Keratinocyte (primary cell): ENCODE results near the gene KTN1. TPM values are rescaled to one million over a fixed set of nuclear protein-coding genes. Genes with fewer than 3 reads are reported as not detected.
A peak's percentile ranks its signal among the peaks of the same experiment; 100 is the strongest.

Experiments
- DNase-seq: peaks from one replicate; pipeline ENCODE4 v3.0.0-alpha.2; 2011; ENCODE audit warnings: low read depth, missing footprints, low spot score
- FAIRE-seq: peaks from 2 replicates; lab custom pipeline; 2011; peaks lifted over from hg19 to GRCh38; lab: Jason Lieb, UNC
- H2AFZ ChIP-seq: 2 replicates; pipeline ENCODE4 v1.6.0; 2012; ENCODE audit warnings: low read length, control low read depth, inconsistent platforms; ENCODE audit not compliant: control insufficient read depth
- H3K27ac ChIP-seq: 2 replicates; pipeline ENCODE4 v1.5.1; 2011; ENCODE audit warnings: low read length; ENCODE audit not compliant: control insufficient read depth, insufficient read depth
- H3K27me3 ChIP-seq: 3 replicates; pipeline ENCODE4 v1.6.0; 2011; ENCODE audit warnings: low read length; ENCODE audit not compliant: control insufficient read depth, insufficient read depth; ENCODE audit errors: extremely low read depth
- H3K36me3 ChIP-seq, 2 experiments: 2 replicates in 1 of 2; 3 replicates in 1 of 2; pipeline ENCODE4 v1.5.1; 2011; ENCODE audit warnings: low read length in 2 of 2, mild to moderate bottlenecking in 1 of 2; ENCODE audit not compliant: control insufficient read depth in 2 of 2, insufficient read depth in 2 of 2; ENCODE audit errors: extremely low read depth in 1 of 2
- H3K4me1 ChIP-seq: 3 replicates; pipeline ENCODE4 v1.5.1; 2011; ENCODE audit warnings: low read length; ENCODE audit not compliant: control insufficient read depth, insufficient read depth; ENCODE audit errors: extremely low read depth
- H3K4me2 ChIP-seq: 3 replicates; pipeline ENCODE4 v1.6.0; 2011; ENCODE audit warnings: low read depth, low read length; ENCODE audit not compliant: control insufficient read depth, insufficient read depth; ENCODE audit errors: extremely low read depth
- H3K4me3 ChIP-seq, 3 experiments: fragments of 200-600 bp in 1 of 3; sonication (generic) in 1 of 3; 2 replicates in 2 of 3; 3 replicates in 1 of 3; pipeline ENCODE4 v1.5.1; 2011 to 2016; ENCODE audit warnings: low read length in 3 of 3, mild to moderate bottlenecking in 3 of 3, control low read depth in 2 of 3, inconsistent platforms in 1 of 3, low read depth in 1 of 3, mixed read lengths in 1 of 3, mixed run types in 1 of 3, moderate library complexity in 1 of 3; ENCODE audit not compliant: control insufficient read depth in 2 of 3, insufficient read depth in 2 of 3; ENCODE audit errors: extremely low read depth in 1 of 3
- H3K79me2 ChIP-seq: 2 replicates; pipeline ENCODE4 v1.6.0; 2012; ENCODE audit warnings: low read length; ENCODE audit not compliant: control insufficient read depth, insufficient read depth
- H3K9ac ChIP-seq: 3 replicates; pipeline ENCODE4 v1.6.0; 2011; ENCODE audit warnings: low read length; ENCODE audit not compliant: control insufficient read depth, insufficient read depth; ENCODE audit errors: extremely low read depth
- H3K9me1 ChIP-seq: 3 replicates; pipeline ENCODE4 v1.6.0; 2011; ENCODE audit warnings: low read length; ENCODE audit not compliant: control insufficient read depth, insufficient read depth; ENCODE audit errors: extremely low read depth
- H3K9me3 ChIP-seq: 2 replicates; pipeline ENCODE4 v1.5.1; 2012; ENCODE audit warnings: low read depth, low read length; ENCODE audit not compliant: control insufficient read depth
- H4K20me1 ChIP-seq: 3 replicates; pipeline ENCODE4 v1.6.0; 2011; ENCODE audit warnings: low read length; ENCODE audit not compliant: control insufficient read depth, insufficient read depth; ENCODE audit errors: extremely low read depth
- EZH2 ChIP-seq: IDR thresholded peaks from one replicate; pipeline ENCODE4 v1.6.1; 2012; ENCODE audit warnings: inconsistent platforms, mild to moderate bottlenecking, low read length, moderate library complexity
- dilution Hi-C: fragments of 300-500 bp; cut with MboI; formaldehyde crosslinking; loops from one replicate; pipeline ENCODE4 v1.7.0; 2020; ENCODE audit warnings: low sequenced_read_pairs; ENCODE audit not compliant: extremely low pct_ligation_motif_present
- polyA plus RNA-seq, 5 experiments: library from polyadenylated mRNA; depleted of rRNA in 3 of 5; stranded (reverse) in 3 of 5; stranded (forward) in 1 of 5; unstranded in 1 of 5; fragments of >200 nt; gene quantifications; 1 replicate in 1 of 5; 2 replicates in 3 of 5; 3 replicates in 1 of 5; pipeline versions ENCODE4 v1.2.1 to v1.2.3, GENCODE V29; 2011 to 2012; ENCODE audit warnings: missing spikeins in 2 of 5, low read depth in 1 of 5, low replicate concordance in 1 of 5
- TF ChIP-seq, protein P1 (sequence below), 3 experiments: IDR thresholded peaks in 1 of 3; conservative IDR thresholded peaks in 1 of 3; optimal IDR thresholded peaks in 1 of 3; 2 replicates in 2 of 3; 3 replicates in 1 of 3; pipeline versions ENCODE3 to v1.5.1; 2011; ENCODE audit warnings: low read length in 3 of 3, mild to moderate bottlenecking in 3 of 3, moderate library complexity in 2 of 3, control low read depth in 1 of 3, inconsistent platforms in 1 of 3; ENCODE audit not compliant: insufficient read depth in 2 of 3; ENCODE audit errors: extremely low read depth in 1 of 3

KTN1 gene
- polyA plus RNA-seq, 1 donor (not counting 4 experiments of a cell fraction or from before 2014, with no cell fraction given), result 121 TPM

DNA sequence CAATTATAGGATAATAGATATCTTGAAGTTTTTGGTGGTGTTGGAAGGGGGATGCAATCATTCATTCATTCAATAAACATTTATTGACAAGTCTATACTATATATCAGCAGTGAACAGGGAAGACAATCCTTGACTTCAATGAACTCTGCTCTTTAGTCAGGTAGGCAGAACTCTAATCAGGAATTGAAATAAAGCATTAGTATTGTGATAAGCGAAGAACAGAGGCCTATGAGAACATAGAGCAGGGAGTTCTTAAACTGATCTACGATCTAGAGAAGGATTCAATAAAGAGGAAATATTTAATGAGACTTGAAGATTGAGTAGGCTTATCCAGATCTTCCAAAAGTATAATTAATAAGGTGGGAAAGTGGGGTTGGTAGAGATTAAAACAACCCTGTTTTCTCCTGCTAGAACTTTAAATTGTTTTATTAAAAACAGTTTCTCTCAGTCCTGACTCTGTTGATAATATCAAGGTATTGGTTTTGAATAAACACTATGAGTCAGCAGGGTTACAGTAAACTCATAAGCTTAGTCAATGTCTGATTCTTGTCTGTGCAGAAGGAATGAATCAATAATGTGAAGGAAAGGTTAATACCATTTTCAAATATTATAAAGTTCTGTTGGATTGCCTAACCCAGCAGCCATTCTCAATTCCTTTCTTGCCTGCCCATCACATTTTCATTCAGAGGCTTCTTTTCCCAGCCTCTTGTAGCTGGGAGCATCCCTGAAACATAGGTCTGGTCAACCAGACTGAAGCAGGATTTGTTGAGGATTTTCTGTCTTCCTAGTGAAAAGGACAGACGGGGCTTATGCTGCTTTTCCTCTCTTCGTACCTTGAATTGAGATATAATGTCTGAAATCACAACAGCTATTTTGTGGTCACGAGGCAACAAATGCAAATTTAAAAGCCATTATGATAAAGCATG lies 38.9 kb upstream of the KTN1 start:
- no peak for DNase-seq
- Histone ChIP-seq H3K9me1 (no peaks in the 10 kb centered on the region), H3K4me1 (peaks cover 9% of the 10 kb centered on the region), H3K27me3 (no peaks in the 10 kb centered on the region), H3K4me2 (peak overlapping the region; percentile 12), H3K9me3 (no peaks in the 10 kb centered on the region), H2AFZ (no peak overlapping the region), H4K20me1 (no peaks in the 10 kb centered on the region), H3K4me3 (no peak overlapping the region), H3K36me3 (no peaks in the 10 kb centered on the region), H3K79me2 (no peaks in the 10 kb centered on the region), H3K9ac (no peak overlapping the region), H3K27ac (no peak overlapping the region)
- TF ChIP-seq, protein P1, sequence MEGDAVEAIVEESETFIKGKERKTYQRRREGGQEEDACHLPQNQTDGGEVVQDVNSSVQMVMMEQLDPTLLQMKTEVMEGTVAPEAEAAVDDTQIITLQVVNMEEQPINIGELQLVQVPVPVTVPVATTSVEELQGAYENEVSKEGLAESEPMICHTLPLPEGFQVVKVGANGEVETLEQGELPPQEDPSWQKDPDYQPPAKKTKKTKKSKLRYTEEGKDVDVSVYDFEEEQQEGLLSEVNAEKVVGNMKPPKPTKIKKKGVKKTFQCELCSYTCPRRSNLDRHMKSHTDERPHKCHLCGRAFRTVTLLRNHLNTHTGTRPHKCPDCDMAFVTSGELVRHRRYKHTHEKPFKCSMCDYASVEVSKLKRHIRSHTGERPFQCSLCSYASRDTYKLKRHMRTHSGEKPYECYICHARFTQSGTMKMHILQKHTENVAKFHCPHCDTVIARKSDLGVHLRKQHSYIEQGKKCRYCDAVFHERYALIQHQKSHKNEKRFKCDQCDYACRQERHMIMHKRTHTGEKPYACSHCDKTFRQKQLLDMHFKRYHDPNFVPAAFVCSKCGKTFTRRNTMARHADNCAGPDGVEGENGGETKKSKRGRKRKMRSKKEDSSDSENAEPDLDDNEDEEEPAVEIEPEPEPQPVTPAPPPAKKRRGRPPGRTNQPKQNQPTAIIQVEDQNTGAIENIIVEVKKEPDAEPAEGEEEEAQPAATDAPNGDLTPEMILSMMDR (optimal IDR thresholded peaks at IDR 0.05 in 1 of 3, IDR thresholded peaks at IDR 0.05 in 1 of 3, conservative IDR thresholded peaks at IDR 0.05 in 1 of 3; ENCODE audit: extremely low read depth in 1 of 3, insufficient read depth in 2 of 3, low read length in 3 of 3), result no peak
- TF ChIP-seq EZH2, result no peak
- dilution Hi-C loops, result no loop called here
- FAIRE-seq, result peak; percentile 62

DNA sequence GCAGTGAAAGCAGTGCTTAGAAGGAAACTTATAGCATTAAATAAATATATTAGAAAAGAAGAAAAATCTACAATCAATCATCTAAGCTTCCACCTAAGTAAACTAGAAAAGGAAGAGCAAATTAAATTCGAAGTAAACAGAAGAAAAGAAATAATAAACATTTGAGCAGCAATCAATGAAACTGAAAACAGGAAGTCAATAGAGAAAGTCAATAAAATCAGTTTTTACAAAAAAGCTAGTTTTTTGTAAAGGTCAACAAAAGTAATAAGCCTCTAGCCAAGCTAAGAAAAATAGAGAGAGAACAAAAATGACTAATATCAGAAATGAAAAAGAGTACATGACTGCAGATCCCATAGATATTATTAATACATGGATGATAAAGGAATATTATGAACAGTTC lies 34.2 kb upstream of the KTN1 start:
- TF ChIP-seq, protein P1 (optimal IDR thresholded peaks at IDR 0.05 in 1 of 3, IDR thresholded peaks at IDR 0.05 in 1 of 3, conservative IDR thresholded peaks at IDR 0.05 in 1 of 3; ENCODE audit: extremely low read depth in 1 of 3, insufficient read depth in 2 of 3, low read length in 3 of 3), result no peak
- no peak for TF ChIP-seq EZH2
- no peak overlapping the region for H3K4me3 ChIP-seq
- peaks cover 5% of the 10 kb centered on the region for H3K4me1 ChIP-seq
- DNase-seq (no peak), FAIRE-seq (no peak)
- no peaks in the 10 kb centered on the region for H3K9me3 ChIP-seq
- H3K27me3 ChIP-seq, result no peaks in the 10 kb centered on the region
- H2AFZ ChIP-seq, result no peak overlapping the region
- no peak overlapping the region for H3K4me2 ChIP-seq
- no peaks in the 10 kb centered on the region for H3K9me1 ChIP-seq
- dilution Hi-C loops, result no loop called here
- H3K36me3 ChIP-seq, result no peaks in the 10 kb centered on the region
- H4K20me1 ChIP-seq, result no peaks in the 10 kb centered on the region
- no peaks in the 10 kb centered on the region for H3K79me2 ChIP-seq
- no peak overlapping the region for H3K9ac ChIP-seq
- no peak overlapping the region for H3K27ac ChIP-seq
